WERI-Rb-1 (cell line): ENCODE measurements around the gene KIF1B.
A peak's percentile ranks its signal among the peaks of the same experiment; 100 is the strongest.
"Not testable (repeated sequence)": the region's sequence is repeated elsewhere in the genome, so short reads cannot be mapped to it uniquely, and the experiment has no call there.

Experiments
- DNase-seq: peaks from one replicate; pipeline ENCODE4 v3.0.0-alpha.2; 2020
- H3K27ac ChIP-seq: fragments of 250-450 bp; sonication (Bioruptor Pico); 2 replicates; pipeline ENCODE4 v1.5.1; 2020; ENCODE audit warnings: mild to moderate bottlenecking, moderate library complexity
- H3K27me3 ChIP-seq: fragments of 250-450 bp; sonication (Bioruptor Pico); 2 replicates; pipeline ENCODE4 v1.5.1; 2021; ENCODE audit warnings: mild to moderate bottlenecking, low read depth, moderate library complexity; ENCODE audit not compliant: insufficient read depth, severe bottlenecking
- H3K36me3 ChIP-seq: fragments of 250-450 bp; sonication (Bioruptor Pico); 2 replicates; pipeline ENCODE4 v1.5.1; 2020; ENCODE audit warnings: mild to moderate bottlenecking, moderate library complexity
- H3K4me3 ChIP-seq: 2 replicates; pipeline ENCODE4 v1.5.1; 2011; ENCODE audit warnings: low read depth, mild to moderate bottlenecking, control low read depth, low read length
- H3K9me3 ChIP-seq: fragments of 250-450 bp; sonication (Bioruptor Pico); 2 replicates; pipeline ENCODE4 v1.5.1; 2021; ENCODE audit warnings: mild to moderate bottlenecking, moderate library complexity; ENCODE audit not compliant: severe bottlenecking
- CTCF ChIP-seq: IDR thresholded peaks from 2 replicates; pipeline ENCODE4 v1.5.1; 2011; ENCODE audit warnings: low read depth, mild to moderate bottlenecking, control low read depth, inconsistent platforms, low read length

The KIF1B gene

GRCh38 chr1:10419351-10419750, 209.0 kb downstream of the KIF1B start:
- peaks cover 66% of the 10 kb centered on the region for H3K36me3 ChIP-seq
- TF ChIP-seq CTCF: peak; percentile 21; the same call in 1 of the 2 replicates

GRCh38 chr1:10421637-10422036, 211.3 kb downstream of the KIF1B start:
- Histone ChIP-seq H3K27me3 (no peaks in the 10 kb centered on the region), H3K9me3 (no peaks in the 10 kb centered on the region), H3K36me3 (peaks cover 43% of the 10 kb centered on the region), H3K27ac (peak overlapping the region; percentile 60), H3K4me3 (no peak overlapping the region)
- DNase-seq: no peak
- TF ChIP-seq CTCF: no peak

More at GRCh38 chr1:10419351-10419750, 209.0 kb downstream of the KIF1B start:
- peak; percentile 59 for DNase-seq
- Histone ChIP-seq H3K9me3 (no peaks in the 10 kb centered on the region), H3K27ac (peak overlapping the region; percentile 66), H3K27me3 (no peaks in the 10 kb centered on the region), H3K4me3 (no peak overlapping the region)

DNA sequence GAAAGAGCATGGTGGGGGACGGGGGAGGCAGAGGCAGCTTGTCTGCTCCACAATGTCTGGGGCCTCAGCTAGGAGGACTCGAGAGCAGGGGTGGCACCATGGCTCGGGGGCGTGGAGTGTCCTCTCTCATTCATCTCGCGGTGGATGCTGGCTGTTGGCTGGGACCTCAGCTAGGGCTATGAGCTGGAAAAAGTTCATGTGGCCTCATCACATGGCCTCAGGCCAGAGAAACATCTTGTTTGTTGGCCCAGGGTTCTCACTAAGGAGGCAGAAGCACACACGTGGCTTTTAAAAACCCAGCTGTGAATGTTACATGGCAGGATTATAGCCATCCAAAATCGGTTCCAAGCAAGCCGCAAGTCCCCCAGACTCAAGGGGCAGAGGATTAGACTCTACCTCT, 213.7 kb downstream of the KIF1B start:
- peak overlapping the region; percentile 83 for H3K27ac ChIP-seq
- H3K9me3 ChIP-seq: no peaks in the 10 kb centered on the region
- peaks cover 19% of the 10 kb centered on the region for H3K36me3 ChIP-seq
- no peak overlapping the region for H3K4me3 ChIP-seq
- TF ChIP-seq CTCF: no peak
- no peak for DNase-seq
- no peaks in the 10 kb centered on the region for H3K27me3 ChIP-seq

GRCh38 chr1:10424651-10425050, 214.3 kb downstream of the KIF1B start:
- H3K4me3 ChIP-seq: no peak overlapping the region
- H3K9me3 ChIP-seq: no peaks in the 10 kb centered on the region
- no peak for TF ChIP-seq CTCF
- DNase-seq: no peak
- peaks cover 13% of the 10 kb centered on the region for H3K36me3 ChIP-seq
- H3K27me3 ChIP-seq: no peaks in the 10 kb centered on the region
- H3K27ac ChIP-seq: peak overlapping the region; percentile 83

DNA sequence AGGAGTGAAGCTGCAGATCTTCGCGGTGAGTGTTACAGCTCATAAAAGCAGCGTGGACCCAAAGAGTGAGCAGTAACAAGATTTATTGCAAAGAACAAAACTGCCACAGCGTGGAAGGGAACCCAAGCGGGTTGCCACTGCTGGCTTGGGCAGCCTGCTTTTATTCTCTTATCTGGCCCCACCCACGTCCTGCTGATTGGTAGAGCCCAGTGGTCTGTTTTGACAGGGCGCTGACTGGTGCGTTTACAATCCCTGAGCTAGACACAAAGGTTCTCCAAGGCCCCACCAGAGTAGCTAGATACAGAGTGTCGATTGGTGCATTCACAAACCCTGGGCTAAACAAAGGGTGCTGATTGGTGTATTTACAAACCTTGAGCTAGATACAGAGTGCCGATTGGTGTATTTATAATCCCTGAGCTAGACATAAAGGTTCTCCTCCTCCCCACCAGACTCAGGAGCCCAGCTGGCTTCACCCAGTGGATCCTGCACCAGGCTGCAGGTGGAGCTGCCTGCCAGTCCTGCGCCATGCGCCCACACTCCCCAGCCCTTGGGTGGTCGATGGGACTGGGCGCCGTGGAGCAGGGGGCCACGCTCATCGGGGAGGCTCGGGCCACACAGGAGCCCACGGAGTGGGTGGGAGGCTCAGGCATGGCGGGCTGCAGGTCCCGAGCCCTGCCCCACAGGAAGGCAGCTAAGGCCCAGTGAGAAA, 215.6 kb downstream of the KIF1B start:
- Histone ChIP-seq H3K36me3 (peaks cover 11% of the 10 kb centered on the region), H3K27ac (peak overlapping the region; percentile 83)
- H3K9me3 ChIP-seq, H3K4me3 ChIP-seq, H3K27me3 ChIP-seq: not testable (repeated sequence)
- peak; percentile 71 for DNase-seq

DNA sequence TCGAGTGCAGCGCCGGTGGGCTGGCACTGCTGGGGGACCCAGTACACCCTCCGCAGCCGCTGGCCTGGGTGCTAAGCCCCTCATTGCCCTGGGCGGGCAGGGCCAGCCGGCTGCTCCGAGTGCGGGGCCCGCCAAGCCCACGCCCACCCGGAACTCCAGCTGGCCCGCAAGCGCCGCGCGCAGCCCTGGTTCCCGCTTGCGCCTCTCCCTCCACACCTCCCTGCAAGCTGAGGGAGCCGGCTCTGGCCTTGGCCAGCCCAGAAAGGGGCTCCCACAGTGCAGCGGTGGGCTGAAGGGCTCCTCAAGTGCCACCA, 216.1 kb downstream of the KIF1B start:
- not testable (repeated sequence) for H3K27me3 ChIP-seq, H3K9me3 ChIP-seq, H3K4me3 ChIP-seq, H3K36me3 ChIP-seq, DNase-seq
- H3K27ac ChIP-seq: peak overlapping the region; percentile 65

- H3K9me3 ChIP-seq: no peaks in the 10 kb centered on the region
- no peak overlapping the region for H3K4me3 ChIP-seq
- no peak overlapping the region for H3K27ac ChIP-seq
- no peaks in the 10 kb centered on the region for H3K27me3 ChIP-seq
- no peak for DNase-seq
- H3K36me3 ChIP-seq: peaks cover 6% of the 10 kb centered on the region
- no peak for TF ChIP-seq CTCF
Measured at GRCh38 chr1:10428984-10429383, 218.6 kb downstream of the KIF1B start.
